Fibroblast of villous mesenchyme (primary cell): Measurements from ENCODE around the gene KLF3. TPM values are rescaled to one million over a fixed set of nuclear protein-coding genes. Genes with fewer than 3 reads are reported as not detected.
A peak's percentile ranks its signal among the peaks of the same experiment; 100 is the strongest.

ENCODE experiments used
- DNase-seq: peaks from one replicate; pipeline ENCODE4 v3.0.0-alpha.2; 2010; ENCODE audit warnings: low read depth
- H3K4me3 ChIP-seq: 2 replicates; pipeline ENCODE4 v1.5.1; 2011; ENCODE audit warnings: low read depth, mild to moderate bottlenecking, low read length
- CTCF ChIP-seq: IDR thresholded peaks from 2 replicates; pipeline ENCODE4 v1.5.1; 2012; ENCODE audit warnings: low read depth, mild to moderate bottlenecking, low read length; ENCODE audit not compliant: insufficient read depth
- total RNA-seq: library from RNA; depleted of rRNA; stranded (reverse); fragments of >200 nt; gene quantifications from 2 replicates; pipeline ENCODE4 v1.2.3, GENCODE V29; 2012

Gene KLF3
- total RNA-seq, 1 donor, result 24.2 TPM

GRCh38 chr4:38672397-38673129 lies 8.6 kb downstream of the KLF3 start:
- no peak overlapping the region for H3K4me3 ChIP-seq
- TF ChIP-seq CTCF, result no peak
- no peak for DNase-seq

- peak; percentile 77 for DNase-seq
- no peak for TF ChIP-seq CTCF
- H3K4me3 ChIP-seq, result no peak overlapping the region
Observed at GRCh38 chr4:38673130-38673978, 9.4 kb downstream of the KLF3 start.

- no peak for TF ChIP-seq CTCF
- DNase-seq, result no peak
- no peak overlapping the region for H3K4me3 ChIP-seq
Observed at GRCh38 chr4:38674258-38675144, 10.5 kb downstream of the KLF3 start.

- TF ChIP-seq CTCF, result peak; percentile 86
- H3K4me3 ChIP-seq, result no peak overlapping the region
- peak; percentile 89 for DNase-seq
Observed at GRCh38 chr4:38675146-38676121, 11.4 kb downstream of the KLF3 start.

GRCh38 chr4:38676986-38677385 lies 13.0 kb downstream of the KLF3 start:
- DNase-seq, result no peak
- H3K4me3 ChIP-seq, result no peak overlapping the region
- no peak for TF ChIP-seq CTCF

GRCh38 chr4:38677441-38677840 lies 13.4 kb downstream of the KLF3 start:
- no peak overlapping the region for H3K4me3 ChIP-seq
- DNase-seq, result no peak
- no peak for TF ChIP-seq CTCF
